ENCODE measurements around the gene NDUFA9.

The NDUFA9 gene

GRCh38 chr12:4679711-4680110 is 30.8 kb downstream of the NDUFA9 start:
- no peak for TF ChIP-seq CTCF (IDR thresholded peaks at IDR 0.05; ENCODE audit: insufficient read depth, low read depth, low read length, missing control alignments)
- H3K4me3 ChIP-seq (ENCODE audit: low read length), result no peak overlapping the region
- no peak for DNase-seq (ENCODE audit: low read depth)

GRCh38 chr12:4681732-4682131 is 32.8 kb downstream of the NDUFA9 start:
- DNase-seq (ENCODE audit: low read depth), result no peak
- TF ChIP-seq CTCF (IDR thresholded peaks at IDR 0.05; ENCODE audit: insufficient read depth, low read depth, low read length, missing control alignments), result no peak

GRCh38 chr12:4685317-4685716 is 36.4 kb downstream of the NDUFA9 start:
- DNase-seq (ENCODE audit: low read depth), result no peak
- no peak for TF ChIP-seq CTCF (IDR thresholded peaks at IDR 0.05; ENCODE audit: insufficient read depth, low read depth, low read length, missing control alignments)
- no peak overlapping the region for H3K4me3 ChIP-seq (ENCODE audit: low read length)

More at GRCh38 chr12:4681732-4682131, 32.8 kb downstream of the NDUFA9 start:
- H3K4me3 ChIP-seq (ENCODE audit: low read length), result no peak overlapping the region

GRCh38 chr12:4690760-4691159 is 41.8 kb downstream of the NDUFA9 start:
- no peak for TF ChIP-seq CTCF (IDR thresholded peaks at IDR 0.05; ENCODE audit: insufficient read depth, low read depth, low read length, missing control alignments)
- DNase-seq (ENCODE audit: low read depth), result no peak
- no peak overlapping the region for H3K4me3 ChIP-seq (ENCODE audit: low read length)
